Left ventricle myocardium inferior (tissue), 1 donor: ENCODE measurements around the gene TBXAS1. TPM values are rescaled to one million over a fixed set of nuclear protein-coding genes. Genes with fewer than 3 reads are reported as not detected.

ENCODE experiments used
- DNase-seq: peaks from one replicate; pipeline ENCODE4 v3.0.0-alpha.2; 2020
- H3K27ac ChIP-seq: fragments of 200-600 bp; replicated peaks from 2 replicates; pipeline ENCODE4 v1.8.0; 2021
- H3K27me3 ChIP-seq: fragments of 200-600 bp; 2 replicates; pipeline ENCODE4 v1.8.0; 2021; ENCODE audit warnings: low read depth
- H3K36me3 ChIP-seq: fragments of 200-600 bp; 2 replicates; pipeline ENCODE4 v1.8.0; 2021
- H3K4me1 ChIP-seq: fragments of 200-600 bp; 2 replicates; pipeline ENCODE4 v1.8.0; 2021
- H3K4me3 ChIP-seq: fragments of 200-600 bp; 2 replicates; pipeline ENCODE4 v1.8.0; 2021; ENCODE audit warnings: mild to moderate bottlenecking, moderate library complexity
- H3K9me3 ChIP-seq: fragments of 200-600 bp; replicated peaks from 2 replicates; pipeline ENCODE4 v1.8.0; 2021
- CTCF ChIP-seq: fragments of 200-600 bp; IDR thresholded peaks from 2 replicates; pipeline ENCODE4 v1.8.0; 2021; ENCODE audit warnings: antibody characterized with exemption, mild to moderate bottlenecking, borderline replicate concordance
- intact Hi-C: fragments of 100-400 bp; cut with micrococcal nuclease; formaldehyde crosslinking; loops from one replicate; pipeline ENCODE4 v1.11.0; 2022
- total RNA-seq: library from RNA; stranded (reverse); fragmentation: NEBNext Ultra II Directional; extraction: Animal tissue kit (Norgen Biotek cat#: 25700); gene quantifications from one replicate; pipeline ENCODE4 v1.2.1, GENCODE V29; 2021
- donor health status: DM: no; HTN: yes; CAD: no; lungs with severe emphysema.

The TBXAS1 gene
- total RNA-seq, 1 donor from 2014 or later, result 3.9 TPM

DNA sequence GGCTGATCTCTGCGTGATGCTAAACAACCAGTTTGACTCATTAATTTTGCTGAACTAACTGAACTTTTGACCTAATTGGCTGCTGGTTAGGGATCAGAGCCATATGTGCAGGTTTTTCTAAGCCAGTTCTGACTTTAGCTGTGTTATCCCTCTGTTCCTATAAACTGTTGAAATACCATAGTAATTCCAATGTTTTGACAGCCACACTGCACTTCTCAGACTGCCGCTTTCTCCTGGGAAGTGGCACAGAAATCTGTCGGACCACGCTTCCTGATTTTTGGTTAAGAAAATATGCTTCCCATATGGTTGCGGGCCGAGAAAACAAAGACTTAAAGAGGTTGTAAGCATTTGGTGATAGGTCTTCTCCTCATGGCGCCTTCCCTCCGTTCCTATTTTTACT is 42.3 kb downstream of the TBXAS1 start:
- H3K27ac ChIP-seq, result no peak overlapping the region
- no peak for TF ChIP-seq CTCF
- no peaks in the 10 kb centered on the region for H3K27me3 ChIP-seq
- intact Hi-C loops, result no loop called here
- H3K4me3 ChIP-seq, result no peak overlapping the region
- peaks cover 38% of the 10 kb centered on the region for H3K4me1 ChIP-seq
- DNase-seq, result no peak
- H3K36me3 ChIP-seq, result no peaks in the 10 kb centered on the region
- H3K9me3 ChIP-seq, result no peaks in the 10 kb centered on the region

DNA sequence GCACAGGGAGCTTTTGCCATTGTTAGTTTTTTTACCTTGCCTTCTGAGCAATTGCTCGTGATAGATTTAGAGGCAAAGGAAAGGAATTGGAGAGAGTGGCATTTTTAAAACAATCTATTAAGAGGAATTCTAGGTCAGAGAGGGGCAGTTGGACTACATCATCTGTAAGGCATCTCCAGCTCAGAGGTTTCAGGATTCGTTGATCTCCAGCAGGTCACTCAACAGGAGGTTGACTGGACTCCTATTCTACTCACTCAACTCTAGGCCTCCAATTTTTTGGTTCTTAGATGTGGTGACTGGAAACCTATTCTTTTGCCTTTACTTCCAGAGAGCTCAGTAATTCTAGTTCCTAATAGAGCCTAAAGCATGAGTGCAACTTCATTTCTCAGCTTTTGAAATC is 42.8 kb downstream of the TBXAS1 start:
- no peak for DNase-seq
- Histone ChIP-seq H3K9me3 (no peaks in the 10 kb centered on the region), H3K36me3 (no peaks in the 10 kb centered on the region), H3K4me1 (peaks cover 38% of the 10 kb centered on the region), H3K27ac (no peak overlapping the region), H3K4me3 (no peak overlapping the region), H3K27me3 (no peaks in the 10 kb centered on the region)
- TF ChIP-seq CTCF, result no peak
- intact Hi-C loops, result no loop called here

DNA sequence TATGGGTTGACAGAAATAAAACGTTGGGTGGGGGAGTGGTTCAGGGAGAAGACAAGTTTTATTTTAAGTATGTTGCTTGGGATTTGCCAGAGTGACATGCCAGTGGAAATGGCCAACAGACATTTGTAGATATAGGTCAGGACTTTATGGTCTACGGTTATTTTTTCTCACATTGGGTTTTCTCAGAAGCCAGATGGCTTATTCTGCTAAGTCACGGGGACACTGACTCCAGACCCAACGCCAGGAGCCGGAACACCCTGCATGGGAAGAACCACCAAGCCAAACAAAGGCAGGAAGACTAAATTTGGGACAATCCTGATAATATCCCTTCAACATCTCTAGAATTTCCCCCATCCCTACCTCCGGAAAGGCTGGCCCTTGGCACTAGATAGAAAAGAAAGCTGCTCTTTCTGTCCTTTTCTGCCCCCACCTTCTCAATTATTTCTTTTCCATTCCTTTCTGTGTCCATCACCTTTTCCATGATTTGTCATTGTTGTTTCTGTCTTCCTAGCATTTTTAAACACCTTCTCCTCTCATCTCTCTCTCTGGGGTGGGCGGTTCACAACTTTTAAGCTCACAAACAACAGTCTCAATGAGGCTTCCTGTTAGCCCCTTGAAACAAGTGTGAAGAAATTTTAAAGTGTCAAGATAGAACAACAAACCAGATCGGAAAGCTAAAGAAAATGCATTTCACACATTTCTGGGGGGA is 44.7 kb downstream of the TBXAS1 start:
- DNase-seq, result no peak
- H3K4me1 ChIP-seq, result peaks cover 38% of the 10 kb centered on the region
- intact Hi-C loops, result no loop called here

GRCh38 chr7:139874302-139874629 is 45.2 kb downstream of the TBXAS1 start:
- intact Hi-C loops, result no loop called here
- H3K4me1 ChIP-seq, result peaks cover 38% of the 10 kb centered on the region

More for the DNA sequence above, 44.7 kb downstream of the TBXAS1 start:
- Histone ChIP-seq H3K27ac (peak overlapping the region; percentile 25), H3K4me3 (no peak overlapping the region), H3K27me3 (no peaks in the 10 kb centered on the region), H3K36me3 (no peaks in the 10 kb centered on the region), H3K9me3 (no peaks in the 10 kb centered on the region)
- no peak for TF ChIP-seq CTCF

GRCh38 chr7:139875821-139876241 is 46.8 kb downstream of the TBXAS1 start:
- H3K36me3 ChIP-seq, result no peaks in the 10 kb centered on the region
- no peak overlapping the region for H3K4me3 ChIP-seq
- H3K27me3 ChIP-seq, result no peaks in the 10 kb centered on the region
- no peaks in the 10 kb centered on the region for H3K9me3 ChIP-seq
- intact Hi-C loops, result no loop called here
- peak overlapping the region; percentile 42 for H3K27ac ChIP-seq
- TF ChIP-seq CTCF, result no peak
- no peak for DNase-seq
- peaks cover 38% of the 10 kb centered on the region for H3K4me1 ChIP-seq

More at GRCh38 chr7:139874302-139874629, 45.2 kb downstream of the TBXAS1 start:
- no peak for TF ChIP-seq CTCF
- DNase-seq, result no peak
- H3K36me3 ChIP-seq, result no peaks in the 10 kb centered on the region
- H3K4me3 ChIP-seq, result no peak overlapping the region
- H3K27me3 ChIP-seq, result no peaks in the 10 kb centered on the region
- H3K9me3 ChIP-seq, result no peaks in the 10 kb centered on the region
- peak overlapping the region; percentile 25 for H3K27ac ChIP-seq
